ENCODE results near the gene ONECUT3.

The ONECUT3 gene

DNA sequence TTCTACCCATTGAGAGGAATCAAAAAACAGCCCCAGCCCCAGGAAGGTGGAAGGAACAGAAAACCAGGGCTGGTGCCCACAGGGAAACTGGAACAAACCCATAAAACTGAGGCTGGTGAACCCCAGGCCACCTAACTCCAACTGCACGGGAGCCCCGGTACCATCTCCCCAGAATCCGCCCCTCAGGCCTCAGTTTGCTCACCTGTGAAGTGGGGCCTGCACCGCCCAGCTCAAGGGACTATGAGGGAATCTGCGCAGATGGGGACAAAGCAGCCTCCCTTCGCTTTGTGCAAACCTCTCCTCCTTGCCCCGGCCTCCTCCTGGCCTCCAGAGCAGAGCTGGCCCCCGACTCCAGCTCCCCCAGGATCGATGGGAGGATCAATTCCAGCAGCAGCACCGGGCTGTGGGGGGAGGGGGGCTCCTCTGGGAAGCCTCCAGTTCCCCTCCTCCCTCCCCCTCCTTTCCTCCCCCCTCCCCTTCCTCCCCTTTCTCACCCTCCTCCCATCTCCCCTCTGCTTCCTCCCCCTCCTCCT lies 9.1 kb upstream of the ONECUT3 start (continued):
- TF ChIP-seq, protein P1, sequence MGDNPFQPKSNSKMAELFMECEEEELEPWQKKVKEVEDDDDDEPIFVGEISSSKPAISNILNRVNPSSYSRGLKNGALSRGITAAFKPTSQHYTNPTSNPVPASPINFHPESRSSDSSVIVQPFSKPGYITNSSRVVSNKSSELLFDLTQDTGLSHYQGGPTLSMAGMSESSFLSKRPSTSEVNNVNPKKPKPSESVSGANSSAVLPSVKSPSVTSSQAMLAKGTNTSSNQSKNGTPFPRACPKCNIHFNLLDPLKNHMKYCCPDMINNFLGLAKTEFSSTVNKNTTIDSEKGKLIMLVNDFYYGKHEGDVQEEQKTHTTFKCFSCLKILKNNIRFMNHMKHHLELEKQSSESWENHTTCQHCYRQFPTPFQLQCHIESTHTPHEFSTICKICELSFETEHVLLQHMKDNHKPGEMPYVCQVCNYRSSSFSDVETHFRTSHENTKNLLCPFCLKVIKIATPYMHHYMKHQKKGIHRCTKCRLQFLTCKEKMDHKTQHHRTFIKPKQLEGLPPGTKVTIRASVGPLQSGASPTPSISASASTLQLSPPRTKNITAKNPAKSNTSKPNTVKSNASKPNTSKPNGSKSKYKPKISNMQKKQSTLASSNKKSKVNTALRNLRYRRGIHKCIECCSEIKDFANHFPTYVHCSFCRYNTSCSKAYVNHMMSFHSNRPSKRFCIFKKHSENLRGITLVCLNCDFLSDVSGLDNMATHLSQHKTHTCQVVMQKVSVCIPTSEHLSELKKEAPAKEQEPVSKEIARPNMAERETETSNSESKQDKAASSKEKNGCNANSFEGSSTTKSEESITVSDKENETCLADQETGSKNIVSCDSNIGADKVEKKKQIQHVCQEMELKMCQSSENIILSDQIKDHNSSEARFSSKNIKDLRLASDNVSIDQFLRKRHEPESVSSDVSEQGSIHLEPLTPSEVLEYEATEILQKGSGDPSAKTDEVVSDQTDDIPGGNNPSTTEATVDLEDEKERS (tag by site-specific recombination; IDR thresholded peaks at IDR 0.05), result no peak
- no peak for TF ChIP-seq GLI2 (tag by site-specific recombination; IDR thresholded peaks at IDR 0.05; ENCODE audit: borderline replicate concordance, low read depth)
- TF ChIP-seq, protein P2, sequence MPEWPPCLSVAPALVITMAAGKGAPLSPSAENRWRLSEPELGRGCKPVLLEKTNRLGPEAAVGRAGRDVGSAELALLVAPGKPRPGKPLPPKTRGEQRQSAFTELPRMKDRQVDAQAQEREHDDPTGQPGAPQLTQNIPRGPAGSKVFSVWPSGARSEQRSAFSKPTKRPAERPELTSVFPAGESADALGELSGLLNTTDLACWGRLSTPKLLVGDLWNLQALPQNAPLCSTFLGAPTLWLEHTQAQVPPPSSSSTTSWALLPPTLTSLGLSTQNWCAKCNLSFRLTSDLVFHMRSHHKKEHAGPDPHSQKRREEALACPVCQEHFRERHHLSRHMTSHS (tag by site-specific recombination; IDR thresholded peaks at IDR 0.05), result no peak
- no peak for TF ChIP-seq ZEB2 (tag by site-specific recombination; IDR thresholded peaks at IDR 0.05)
- TF ChIP-seq MEIS1 (CRISPR knock-in tag; IDR thresholded peaks at IDR 0.05; ENCODE audit: borderline replicate concordance), result no peak
- TF ChIP-seq, protein P3, sequence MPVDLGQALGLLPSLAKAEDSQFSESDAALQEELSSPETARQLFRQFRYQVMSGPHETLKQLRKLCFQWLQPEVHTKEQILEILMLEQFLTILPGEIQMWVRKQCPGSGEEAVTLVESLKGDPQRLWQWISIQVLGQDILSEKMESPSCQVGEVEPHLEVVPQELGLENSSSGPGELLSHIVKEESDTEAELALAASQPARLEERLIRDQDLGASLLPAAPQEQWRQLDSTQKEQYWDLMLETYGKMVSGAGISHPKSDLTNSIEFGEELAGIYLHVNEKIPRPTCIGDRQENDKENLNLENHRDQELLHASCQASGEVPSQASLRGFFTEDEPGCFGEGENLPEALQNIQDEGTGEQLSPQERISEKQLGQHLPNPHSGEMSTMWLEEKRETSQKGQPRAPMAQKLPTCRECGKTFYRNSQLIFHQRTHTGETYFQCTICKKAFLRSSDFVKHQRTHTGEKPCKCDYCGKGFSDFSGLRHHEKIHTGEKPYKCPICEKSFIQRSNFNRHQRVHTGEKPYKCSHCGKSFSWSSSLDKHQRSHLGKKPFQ (tag by site-specific recombination; IDR thresholded peaks at IDR 0.05), result no peak
- TF ChIP-seq ZNF830 (tag by site-specific recombination; IDR thresholded peaks at IDR 0.05; ENCODE audit: low read depth), result no peak
- TF ChIP-seq ZNF555 (tag by site-specific recombination; conservative IDR thresholded peaks at IDR 0.05), result no peak
- no peak for TF ChIP-seq ZNF76 (tag by site-specific recombination; IDR thresholded peaks at IDR 0.05; ENCODE audit: borderline replicate concordance, low read depth)
- TF ChIP-seq, protein P4, sequence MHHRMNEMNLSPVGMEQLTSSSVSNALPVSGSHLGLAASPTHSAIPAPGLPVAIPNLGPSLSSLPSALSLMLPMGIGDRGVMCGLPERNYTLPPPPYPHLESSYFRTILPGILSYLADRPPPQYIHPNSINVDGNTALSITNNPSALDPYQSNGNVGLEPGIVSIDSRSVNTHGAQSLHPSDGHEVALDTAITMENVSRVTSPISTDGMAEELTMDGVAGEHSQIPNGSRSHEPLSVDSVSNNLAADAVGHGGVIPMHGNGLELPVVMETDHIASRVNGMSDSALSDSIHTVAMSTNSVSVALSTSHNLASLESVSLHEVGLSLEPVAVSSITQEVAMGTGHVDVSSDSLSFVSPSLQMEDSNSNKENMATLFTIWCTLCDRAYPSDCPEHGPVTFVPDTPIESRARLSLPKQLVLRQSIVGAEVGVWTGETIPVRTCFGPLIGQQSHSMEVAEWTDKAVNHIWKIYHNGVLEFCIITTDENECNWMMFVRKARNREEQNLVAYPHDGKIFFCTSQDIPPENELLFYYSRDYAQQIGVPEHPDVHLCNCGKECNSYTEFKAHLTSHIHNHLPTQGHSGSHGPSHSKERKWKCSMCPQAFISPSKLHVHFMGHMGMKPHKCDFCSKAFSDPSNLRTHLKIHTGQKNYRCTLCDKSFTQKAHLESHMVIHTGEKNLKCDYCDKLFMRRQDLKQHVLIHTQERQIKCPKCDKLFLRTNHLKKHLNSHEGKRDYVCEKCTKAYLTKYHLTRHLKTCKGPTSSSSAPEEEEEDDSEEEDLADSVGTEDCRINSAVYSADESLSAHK (tag by site-specific recombination; IDR thresholded peaks at IDR 0.05), result no peak
- no peak for TF ChIP-seq ZNF670 (tag by site-specific recombination; IDR thresholded peaks at IDR 0.05; ENCODE audit: low read depth)
- no peak for TF ChIP-seq ZBTB48 (tag by site-specific recombination; IDR thresholded peaks at IDR 0.05)

DNA sequence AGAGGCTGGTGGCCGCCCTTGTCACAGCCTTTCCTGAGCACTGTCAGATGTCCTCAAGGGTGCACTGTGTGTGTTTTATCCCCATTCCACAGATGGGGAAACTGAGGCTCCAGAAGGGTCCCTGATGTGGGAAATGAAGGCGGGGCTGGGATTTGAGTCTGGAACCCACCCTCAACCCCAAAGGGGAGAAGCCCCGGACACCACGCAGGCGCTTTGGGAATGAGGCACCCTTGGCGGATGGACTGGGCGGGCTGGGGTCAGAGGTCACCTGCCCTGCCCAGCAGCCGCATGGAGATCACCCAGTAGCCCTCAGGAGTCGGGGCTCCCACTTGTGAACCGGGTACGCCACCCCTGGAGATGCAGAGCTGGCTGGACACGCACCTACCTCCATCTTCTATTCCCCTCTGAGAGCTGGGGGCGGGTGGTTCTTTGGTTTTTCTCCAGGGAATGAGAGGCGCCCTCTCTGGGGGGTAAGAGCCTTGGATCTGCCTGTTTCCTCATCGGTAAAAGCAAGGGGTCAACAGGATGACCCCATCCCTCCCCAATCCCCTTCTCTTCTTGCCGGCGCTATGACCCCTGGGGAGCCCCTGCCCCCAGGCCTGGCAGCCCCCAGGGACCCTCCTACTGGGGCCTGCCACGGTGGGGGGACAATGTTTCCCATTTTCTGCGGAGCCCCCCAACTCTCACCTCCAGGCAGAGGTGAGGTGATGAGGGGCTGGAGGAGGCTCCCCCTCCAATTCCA lies 8.3 kb upstream of the ONECUT3 start:
- Histone ChIP-seq H3K36me3 (ENCODE audit: control insufficient read depth in 2 of 2, insufficient read depth in 1 of 2, low read length in 2 of 2) (no peaks in the 10 kb centered on the region), H3K4me3 (ENCODE audit: low read depth, low read length) (no peak overlapping the region), H3K9me3 (ENCODE audit: control insufficient read depth, insufficient read depth, low read depth, low read length) (no peaks in the 10 kb centered on the region), H3K27ac (ENCODE audit: extremely low read depth, low read depth, low read length) (no peak overlapping the region), H3K4me1 (ENCODE audit: control insufficient read depth, insufficient read depth, low read length) (peaks cover 12% of the 10 kb centered on the region; the same call in 1 of the 2 replicates)
- POLR2A ChIA-PET, result no interaction called here
- CTCF ChIA-PET, result interaction anchor here (0.5 to 1.0 kb wide), 2 partner anchors 72 to 142 kb away, joined by 3 to 4 read pairs; no protein-coding TSS in a partner anchor
- TF ChIP-seq ZNF221 (tag by site-specific recombination; IDR thresholded peaks at IDR 0.05; ENCODE audit: borderline replicate concordance) (no peak), ZNF350 (tag by site-specific recombination; IDR thresholded peaks at IDR 0.05) (no peak)
- TF ChIP-seq, protein P5, sequence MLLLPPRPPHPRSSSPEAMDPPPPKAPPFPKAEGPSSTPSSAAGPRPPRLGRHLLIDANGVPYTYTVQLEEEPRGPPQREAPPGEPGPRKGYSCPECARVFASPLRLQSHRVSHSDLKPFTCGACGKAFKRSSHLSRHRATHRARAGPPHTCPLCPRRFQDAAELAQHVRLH (tag by site-specific recombination; IDR thresholded peaks at IDR 0.05), result no peak
- TF ChIP-seq, protein P6, sequence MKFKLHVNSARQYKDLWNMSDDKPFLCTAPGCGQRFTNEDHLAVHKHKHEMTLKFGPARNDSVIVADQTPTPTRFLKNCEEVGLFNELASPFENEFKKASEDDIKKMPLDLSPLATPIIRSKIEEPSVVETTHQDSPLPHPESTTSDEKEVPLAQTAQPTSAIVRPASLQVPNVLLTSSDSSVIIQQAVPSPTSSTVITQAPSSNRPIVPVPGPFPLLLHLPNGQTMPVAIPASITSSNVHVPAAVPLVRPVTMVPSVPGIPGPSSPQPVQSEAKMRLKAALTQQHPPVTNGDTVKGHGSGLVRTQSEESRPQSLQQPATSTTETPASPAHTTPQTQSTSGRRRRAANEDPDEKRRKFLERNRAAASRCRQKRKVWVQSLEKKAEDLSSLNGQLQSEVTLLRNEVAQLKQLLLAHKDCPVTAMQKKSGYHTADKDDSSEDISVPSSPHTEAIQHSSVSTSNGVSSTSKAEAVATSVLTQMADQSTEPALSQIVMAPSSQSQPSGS (tag by site-specific recombination; IDR thresholded peaks at IDR 0.05; ENCODE audit: low read depth), result no peak
- TF ChIP-seq, protein P7, sequence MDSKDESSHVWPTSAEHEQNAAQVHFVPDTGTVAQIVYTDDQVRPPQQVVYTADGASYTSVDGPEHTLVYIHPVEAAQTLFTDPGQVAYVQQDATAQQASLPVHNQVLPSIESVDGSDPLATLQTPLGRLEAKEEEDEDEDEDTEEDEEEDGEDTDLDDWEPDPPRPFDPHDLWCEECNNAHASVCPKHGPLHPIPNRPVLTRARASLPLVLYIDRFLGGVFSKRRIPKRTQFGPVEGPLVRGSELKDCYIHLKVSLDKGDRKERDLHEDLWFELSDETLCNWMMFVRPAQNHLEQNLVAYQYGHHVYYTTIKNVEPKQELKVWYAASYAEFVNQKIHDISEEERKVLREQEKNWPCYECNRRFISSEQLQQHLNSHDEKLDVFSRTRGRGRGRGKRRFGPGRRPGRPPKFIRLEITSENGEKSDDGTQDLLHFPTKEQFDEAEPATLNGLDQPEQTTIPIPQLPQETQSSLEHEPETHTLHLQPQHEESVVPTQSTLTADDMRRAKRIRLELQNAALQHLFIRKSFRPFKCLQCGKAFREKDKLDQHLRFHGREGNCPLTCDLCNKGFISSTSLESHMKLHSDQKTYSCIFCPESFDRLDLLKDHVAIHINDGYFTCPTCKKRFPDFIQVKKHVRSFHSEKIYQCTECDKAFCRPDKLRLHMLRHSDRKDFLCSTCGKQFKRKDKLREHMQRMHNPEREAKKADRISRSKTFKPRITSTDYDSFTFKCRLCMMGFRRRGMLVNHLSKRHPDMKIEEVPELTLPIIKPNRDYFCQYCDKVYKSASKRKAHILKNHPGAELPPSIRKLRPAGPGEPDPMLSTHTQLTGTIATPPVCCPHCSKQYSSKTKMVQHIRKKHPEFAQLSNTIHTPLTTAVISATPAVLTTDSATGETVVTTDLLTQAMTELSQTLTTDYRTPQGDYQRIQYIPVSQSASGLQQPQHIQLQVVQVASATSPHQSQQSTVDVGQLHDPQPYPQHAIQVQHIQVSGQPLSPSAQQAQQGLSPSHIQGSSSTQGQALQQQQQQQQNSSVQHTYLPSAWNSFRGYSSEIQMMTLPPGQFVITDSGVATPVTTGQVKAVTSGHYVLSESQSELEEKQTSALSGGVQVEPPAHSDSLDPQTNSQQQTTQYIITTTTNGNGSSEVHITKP (tag by site-specific recombination; IDR thresholded peaks at IDR 0.05), result no peak
- TF ChIP-seq, protein P8, sequence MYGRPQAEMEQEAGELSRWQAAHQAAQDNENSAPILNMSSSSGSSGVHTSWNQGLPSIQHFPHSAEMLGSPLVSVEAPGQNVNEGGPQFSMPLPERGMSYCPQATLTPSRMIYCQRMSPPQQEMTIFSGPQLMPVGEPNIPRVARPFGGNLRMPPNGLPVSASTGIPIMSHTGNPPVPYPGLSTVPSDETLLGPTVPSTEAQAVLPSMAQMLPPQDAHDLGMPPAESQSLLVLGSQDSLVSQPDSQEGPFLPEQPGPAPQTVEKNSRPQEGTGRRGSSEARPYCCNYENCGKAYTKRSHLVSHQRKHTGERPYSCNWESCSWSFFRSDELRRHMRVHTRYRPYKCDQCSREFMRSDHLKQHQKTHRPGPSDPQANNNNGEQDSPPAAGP (tag by site-specific recombination; IDR thresholded peaks at IDR 0.05), result peak; percentile 33; the same call in 1 of the 2 replicates

All from HEK293 (cell line).